Erythroblast (primary cell): Measurements from ENCODE around the gene CHRM5.

ENCODE experiments used
- DNase-seq, 2 experiments: peaks; one replicate each; lab custom pipeline; 2025; lab: John Stamatoyannopoulos, UW
- GATA1 ChIP-seq: IDR thresholded peaks from 2 replicates; pipeline ENCODE4 v1.6.1; 2011; ENCODE audit warnings: low read depth, mild to moderate bottlenecking, control low read depth, low read length, moderate library complexity
- POLR2A ChIP-seq: IDR thresholded peaks from 2 replicates; pipeline ENCODE4 v1.6.1; 2011; ENCODE audit warnings: mild to moderate bottlenecking, low read length

CHRM5 gene

GRCh38 chr15:34070003-34070402 is 101.7 kb downstream of the CHRM5 start:
- DNase-seq: no peak
- TF ChIP-seq POLR2A (no peak), GATA1 (no peak)

GRCh38 chr15:34076785-34077184 is 108.5 kb downstream of the CHRM5 start:
- TF ChIP-seq GATA1: no peak
- DNase-seq: peak in 1 of 2 experiments; percentile 65

DNA sequence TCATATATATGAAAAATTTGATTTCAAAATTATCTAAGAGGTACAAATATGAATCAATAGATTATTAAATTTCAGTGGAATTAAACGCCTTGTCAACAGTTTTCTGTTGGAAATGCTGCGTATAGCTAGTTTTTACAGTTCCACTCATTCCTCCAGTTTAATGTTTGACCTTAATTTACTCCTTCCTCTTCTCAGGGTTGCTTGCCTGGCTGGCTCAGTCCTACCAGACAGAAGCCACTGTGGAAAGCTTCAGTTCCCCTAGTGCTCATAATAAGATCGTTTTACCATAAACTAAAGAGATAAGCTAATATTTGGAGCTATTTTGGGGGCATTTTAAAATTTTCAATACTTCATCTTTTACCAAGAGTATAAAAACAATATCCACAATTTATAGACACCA is 110.6 kb downstream of the CHRM5 start:
- DNase-seq: no peak
- TF ChIP-seq POLR2A: no peak
- TF ChIP-seq GATA1: no peak

DNA sequence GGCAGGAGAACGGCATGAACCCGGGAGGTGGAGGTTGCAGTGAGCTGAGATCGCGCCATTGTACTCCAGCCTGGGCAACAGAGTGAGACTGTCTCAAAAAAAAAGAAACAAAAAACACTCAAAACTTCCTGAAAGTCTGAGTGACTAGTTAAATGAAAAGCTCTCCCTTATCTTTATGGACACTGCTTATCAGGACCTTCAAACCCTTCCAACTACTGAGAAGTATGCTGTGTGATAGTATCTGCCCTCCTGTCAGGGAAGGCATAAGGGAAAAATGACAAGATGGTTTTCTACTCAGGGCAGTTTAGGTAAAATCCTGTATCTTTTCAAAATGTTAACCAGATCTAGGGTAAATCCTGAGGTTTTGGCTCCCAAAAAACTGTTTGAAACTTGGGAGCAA is 111.6 kb downstream of the CHRM5 start:
- TF ChIP-seq GATA1 (no peak), POLR2A (no peak)
- peak in 1 of 2 experiments; percentile 57 for DNase-seq

- no peak for DNase-seq
- no peak for TF ChIP-seq GATA1
Measured at GRCh38 chr15:34084086-34084485, 115.8 kb downstream of the CHRM5 start.

DNA sequence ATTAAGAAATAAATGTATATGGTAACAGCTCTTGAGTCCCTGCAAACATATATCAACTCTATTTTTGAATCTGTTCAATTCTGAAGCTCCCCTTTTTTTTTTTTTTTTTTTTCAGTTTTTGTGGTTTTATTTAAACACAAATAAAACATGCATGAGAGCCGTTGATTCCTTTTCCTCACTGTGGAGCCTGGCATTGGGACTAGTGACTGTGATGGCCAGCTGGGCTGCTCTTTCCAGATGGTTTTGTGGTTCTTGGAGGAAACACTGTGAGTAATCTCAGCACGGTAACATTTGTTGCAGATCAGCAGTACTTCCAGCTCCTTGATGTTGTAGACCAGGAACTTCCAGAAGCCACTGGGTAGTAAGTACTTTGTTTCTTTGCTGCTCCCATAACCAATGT is 117.4 kb downstream of the CHRM5 start:
- no peak for TF ChIP-seq GATA1
- TF ChIP-seq POLR2A: no peak

GRCh38 chr15:34099914-34100313 is 131.6 kb downstream of the CHRM5 start:
- TF ChIP-seq POLR2A (no peak), GATA1 (no peak)
- no peak for DNase-seq

More for the DNA sequence above, 117.4 kb downstream of the CHRM5 start:
- no peak for DNase-seq

- peak; percentile 99 for DNase-seq
- TF ChIP-seq POLR2A (peak; percentile 96), GATA1 (no peak)
Measured at GRCh38 chr15:34101366-34102174, 133.3 kb downstream of the CHRM5 start, which contains the start of the genes EMC7 and PGBD4. Gene EMC7 (minus strand): TSS chr15:34101862. CDS start chr15:34101839, 23 bp downstream. Gene PGBD4 (plus strand): TSS chr15:34102083. CDS start chr15:34102532, 449 bp downstream.

DNA sequence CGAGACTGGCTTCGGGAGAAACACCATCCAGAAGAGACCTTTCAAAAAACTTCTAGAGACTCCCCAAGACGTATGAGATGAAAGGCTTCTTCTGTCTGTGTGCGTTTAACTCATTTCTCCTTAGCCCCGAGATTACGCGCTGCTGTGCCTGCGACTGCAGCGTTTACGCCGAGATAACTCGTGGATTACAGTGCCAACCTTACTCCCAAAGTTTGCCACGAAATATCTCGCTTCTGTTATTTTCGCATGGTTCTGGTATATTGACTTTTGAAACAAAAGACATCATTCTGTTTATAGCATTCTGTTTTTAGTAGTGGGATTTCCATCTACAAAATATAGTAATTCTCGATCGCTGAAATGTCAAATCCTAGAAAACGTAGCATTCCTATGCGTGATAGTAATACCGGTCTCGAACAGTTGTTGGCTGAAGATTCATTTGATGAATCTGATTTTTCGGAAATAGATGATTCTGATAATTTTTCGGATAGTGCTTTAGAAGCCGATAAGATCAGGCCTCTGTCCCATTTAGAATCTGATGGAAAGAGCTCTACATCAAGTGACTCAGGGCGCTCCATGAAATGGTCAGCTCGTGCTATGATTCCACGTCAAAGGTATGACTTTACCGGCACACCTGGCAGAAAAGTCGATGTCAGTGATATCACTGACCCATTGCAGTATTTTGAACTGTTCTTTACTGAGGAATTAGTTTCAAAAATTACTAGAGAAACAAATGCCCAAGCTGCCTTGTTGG is 134.1 kb downstream of the CHRM5 start:
- no peak for DNase-seq
- TF ChIP-seq GATA1 (no peak), POLR2A (peak; percentile 40)

DNA sequence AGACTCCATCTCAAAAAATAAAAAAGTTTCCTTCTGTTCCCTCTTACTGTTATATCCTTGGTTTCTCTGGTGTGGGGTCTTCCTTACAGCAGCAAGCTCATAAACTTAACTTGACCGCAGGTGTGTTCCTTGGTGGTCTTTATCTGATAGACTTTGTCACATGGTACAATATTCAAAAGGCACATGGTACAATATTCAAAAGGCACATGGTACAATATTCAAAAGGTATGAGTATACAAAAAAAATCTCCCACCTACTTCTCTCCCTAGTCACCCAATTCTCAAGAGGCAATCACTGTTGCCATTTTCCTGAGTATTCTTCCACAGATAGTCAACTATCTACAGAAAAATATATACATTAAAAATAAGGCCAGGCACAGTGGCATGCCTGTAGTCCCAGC is 138.1 kb downstream of the CHRM5 start:
- no peak for TF ChIP-seq POLR2A
- DNase-seq: no peak

DNA sequence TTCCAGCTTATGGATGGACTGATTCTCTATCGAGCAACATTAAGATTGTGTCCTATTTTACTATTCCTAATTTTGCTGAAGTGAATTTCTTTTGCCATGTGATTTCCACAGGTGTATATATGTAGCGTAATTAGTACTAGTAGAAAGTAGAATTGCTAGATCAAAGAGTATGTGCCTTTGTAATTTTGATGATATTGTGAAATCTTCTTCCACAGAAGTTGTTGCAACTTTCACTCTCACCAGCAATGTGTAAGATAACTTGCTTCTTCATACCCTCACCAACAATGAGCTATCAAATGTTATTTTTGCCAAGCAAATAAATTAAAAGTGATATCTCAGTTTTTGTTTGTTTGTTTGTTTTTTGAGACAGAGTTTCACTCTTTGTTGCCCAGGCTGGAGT is 139.0 kb downstream of the CHRM5 start:
- DNase-seq: no peak
- TF ChIP-seq POLR2A: no peak
- no peak for TF ChIP-seq GATA1

DNA sequence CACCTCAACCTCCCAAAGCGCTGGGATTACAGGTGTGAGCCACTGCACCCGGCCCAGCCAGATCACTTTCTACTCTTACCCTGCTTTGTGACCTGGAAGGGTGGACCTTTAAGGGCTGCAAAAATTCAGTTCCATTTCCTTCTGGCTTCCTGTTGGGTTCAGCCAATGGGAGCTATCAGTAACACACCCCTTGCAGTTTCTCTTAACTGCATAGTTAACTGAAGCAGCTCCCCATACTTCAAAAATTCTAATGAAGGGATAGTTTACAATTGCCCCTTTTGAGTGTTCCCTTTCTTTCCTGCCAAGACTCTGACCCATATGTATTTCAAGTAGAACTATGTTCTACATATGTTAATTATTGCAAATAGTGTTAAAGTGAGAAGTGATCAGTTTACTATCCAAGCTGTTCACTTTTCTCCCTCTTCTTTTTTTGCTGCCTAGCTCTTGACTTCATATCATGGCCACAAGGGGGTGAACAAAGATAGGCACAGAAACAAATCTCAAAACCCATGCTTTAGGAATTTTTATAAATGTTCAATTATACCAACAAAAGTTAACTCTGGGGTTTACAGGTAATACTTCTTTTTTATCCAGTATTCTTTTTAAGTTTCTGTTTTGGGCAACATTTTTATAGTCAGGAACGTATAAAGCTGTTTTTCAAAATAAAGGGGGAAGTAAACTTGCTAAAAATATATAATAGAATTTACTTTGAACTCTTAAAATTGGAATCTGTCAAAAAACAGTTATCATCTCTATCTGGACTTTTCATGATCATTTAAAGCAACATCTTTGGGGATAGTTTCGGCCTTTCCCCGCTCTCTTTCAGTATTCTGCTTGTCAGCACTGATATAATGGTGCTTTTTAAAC is 141.7 kb downstream of the CHRM5 start:
- DNase-seq: peak; percentile 46 to 54
- no peak for TF ChIP-seq POLR2A

GRCh38 chr15:34111488-34111887 is 143.2 kb downstream of the CHRM5 start:
- DNase-seq: no peak
- TF ChIP-seq POLR2A (no peak), GATA1 (no peak)

DNA sequence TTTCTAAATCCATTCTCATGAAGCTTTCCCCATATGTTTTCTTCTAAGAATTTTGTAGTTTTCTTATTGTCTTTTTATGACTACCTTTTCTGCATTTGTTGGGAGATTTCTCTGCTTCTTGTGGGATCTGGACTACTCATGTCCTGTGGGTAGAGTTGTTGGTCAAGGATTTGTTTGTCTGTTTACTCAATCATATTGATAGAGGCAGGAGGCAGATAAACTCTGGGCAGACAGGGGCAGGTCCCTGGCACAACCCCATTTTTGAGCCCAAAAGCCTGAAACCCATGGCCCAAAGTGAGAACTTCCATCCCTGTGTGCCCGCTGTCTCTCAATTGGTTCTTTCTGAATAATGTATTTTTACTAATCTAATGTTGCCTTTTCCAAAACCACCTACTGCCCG is 145.9 kb downstream of the CHRM5 start:
- no peak for TF ChIP-seq POLR2A
- no peak for TF ChIP-seq GATA1
- DNase-seq: no peak
